Stromal cell of bone marrow (primary cell): ENCODE results near the gene CHCHD6.
A peak's percentile ranks its signal among the peaks of the same experiment; 100 is the strongest.
"Not testable (repeated sequence)": the region's sequence is repeated elsewhere in the genome, so short reads cannot be mapped to it uniquely, and the experiment has no call there.

Source experiments
- DNase-seq: peaks from one replicate; pipeline ENCODE4 v3.0.0-alpha.2; 2012; ENCODE audit warnings: low read depth

CHCHD6 gene

GRCh38 chr3:126768903-126769302 lies 64.9 kb downstream of the CHCHD6 start:
- DNase-seq: no peak

- no peak for DNase-seq
Measured at GRCh38 chr3:126770096-126770495, 66.1 kb downstream of the CHCHD6 start.

- DNase-seq: no peak
Measured at GRCh38 chr3:126773167-126773566, 69.1 kb downstream of the CHCHD6 start.

- DNase-seq: no peak
Measured at GRCh38 chr3:126773783-126774182, 69.7 kb downstream of the CHCHD6 start.

GRCh38 chr3:126777366-126777765 lies 73.3 kb downstream of the CHCHD6 start:
- no peak for DNase-seq

- no peak for DNase-seq
Measured at GRCh38 chr3:126780666-126781065, 76.6 kb downstream of the CHCHD6 start.

GRCh38 chr3:126781406-126781805 lies 77.4 kb downstream of the CHCHD6 start:
- DNase-seq: no peak

GRCh38 chr3:126781889-126782491 lies 78.0 kb downstream of the CHCHD6 start:
- DNase-seq: peak; percentile 86

GRCh38 chr3:126782536-126782935 lies 78.5 kb downstream of the CHCHD6 start:
- peak; percentile 90 for DNase-seq

- DNase-seq: no peak
Measured at GRCh38 chr3:126784254-126784653, 80.2 kb downstream of the CHCHD6 start.

- not testable (repeated sequence) for DNase-seq
Measured at GRCh38 chr3:126791320-126791719, 87.3 kb downstream of the CHCHD6 start.

- DNase-seq: no peak
Measured at GRCh38 chr3:126792998-126793397, 89.0 kb downstream of the CHCHD6 start.

- no peak for DNase-seq
Measured at GRCh38 chr3:126797563-126797962, 93.5 kb downstream of the CHCHD6 start.

GRCh38 chr3:126798521-126798920 lies 94.5 kb downstream of the CHCHD6 start:
- DNase-seq: no peak

GRCh38 chr3:126799099-126799498 lies 95.1 kb downstream of the CHCHD6 start:
- no peak for DNase-seq

- DNase-seq: not testable (repeated sequence)
Measured at GRCh38 chr3:126801312-126801711, 97.3 kb downstream of the CHCHD6 start.

- DNase-seq: peak; percentile 27
Measured at GRCh38 chr3:126807795-126808194, 103.8 kb downstream of the CHCHD6 start.

GRCh38 chr3:126811530-126811929 lies 107.5 kb downstream of the CHCHD6 start:
- no peak for DNase-seq

GRCh38 chr3:126816298-126816697 lies 112.3 kb downstream of the CHCHD6 start:
- DNase-seq: no peak

- DNase-seq: no peak
Measured at GRCh38 chr3:126816986-126817777, 113.1 kb downstream of the CHCHD6 start.

GRCh38 chr3:126817781-126818180 lies 113.7 kb downstream of the CHCHD6 start:
- no peak for DNase-seq

- DNase-seq: no peak
Measured at GRCh38 chr3:126818400-126819095, 114.5 kb downstream of the CHCHD6 start.

GRCh38 chr3:126826693-126827092 lies 122.7 kb downstream of the CHCHD6 start:
- DNase-seq: no peak
